H1 (cell line): ENCODE measurements around the gene PARD6B.

Experiments used
- BACH1 ChIP-seq: IDR thresholded peaks from 2 replicates; pipeline ENCODE4 v1.6.1; 2012; ENCODE audit warnings: low read length, improper control_type of control experiment
- CBX5 ChIP-seq: fragments of 300-800, 300-1000 bp; sonication (generic); IDR thresholded peaks from 2 replicates; pipeline ENCODE4 v1.7.1; 2016; ENCODE audit warnings: antibody characterized with exemption, low read length, low read depth
- CHD2 ChIP-seq: IDR thresholded peaks from 2 replicates; pipeline ENCODE4 v1.6.1; 2012; ENCODE audit warnings: low read length, improper control_type of control experiment
- EGR1 ChIP-seq: IDR thresholded peaks from 2 replicates; pipeline ENCODE4 v1.6.1; 2011; ENCODE audit warnings: low read depth, low read length, borderline replicate concordance
- KDM5A ChIP-seq: fragments of 200-600 bp; IDR thresholded peaks from 2 replicates; pipeline ENCODE4 v1.7.1; 2012; ENCODE audit warnings: mild to moderate bottlenecking, low read length, inconsistent platforms, mixed read lengths
- POLR2A ChIP-seq, 2 experiments: IDR thresholded peaks; 1 replicate in 1 of 2; 2 replicates in 1 of 2; pipeline ENCODE4 v1.6.1; 2011; ENCODE audit warnings: low read depth in 2 of 2, low read length in 2 of 2, mild to moderate bottlenecking in 2 of 2; ENCODE audit errors: control extremely low read depth in 1 of 2
- POLR2AphosphoS5 ChIP-seq: IDR thresholded peaks from 2 replicates; pipeline ENCODE4 v1.6.1; 2011; ENCODE audit warnings: low read depth, low read length
- TF ChIP-seq, protein P1 (sequence below), 3 experiments: IDR thresholded peaks; 1 replicate in 2 of 3; 2 replicates in 1 of 3; pipeline versions ENCODE4 v1.5.1 to v1.6.1; 2011; ENCODE audit warnings: low read length in 3 of 3, mild to moderate bottlenecking in 3 of 3, inconsistent platforms in 2 of 3, low read depth in 1 of 3, moderate library complexity in 1 of 3; ENCODE audit not compliant: insufficient read depth in 1 of 3; ENCODE audit errors: control extremely low read depth in 1 of 3
- TF ChIP-seq, protein P2 (sequence below): IDR thresholded peaks from 2 replicates; pipeline ENCODE4 v1.6.1; 2012; ENCODE audit warnings: inconsistent platforms

DNA sequence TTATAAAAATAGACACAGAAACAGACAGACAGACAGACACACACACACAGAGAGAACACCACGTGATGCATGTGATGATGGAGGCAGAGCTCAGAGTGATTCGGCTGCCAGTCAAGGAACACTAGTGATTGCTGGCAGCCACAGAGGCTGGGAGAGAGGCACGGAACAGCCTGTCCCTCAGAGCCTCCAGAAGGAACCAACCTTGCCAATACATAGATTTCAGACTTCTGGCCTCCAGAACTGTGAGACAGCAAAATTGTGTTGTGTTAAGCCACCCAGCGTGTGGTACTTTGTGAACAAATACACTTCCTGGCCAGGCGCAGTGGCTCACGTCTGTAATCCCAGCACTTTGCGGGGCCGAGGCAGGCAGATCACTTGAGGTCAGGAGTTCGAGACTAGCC is 9.5 kb upstream of the PARD6B start:
- TF ChIP-seq, protein P1, sequence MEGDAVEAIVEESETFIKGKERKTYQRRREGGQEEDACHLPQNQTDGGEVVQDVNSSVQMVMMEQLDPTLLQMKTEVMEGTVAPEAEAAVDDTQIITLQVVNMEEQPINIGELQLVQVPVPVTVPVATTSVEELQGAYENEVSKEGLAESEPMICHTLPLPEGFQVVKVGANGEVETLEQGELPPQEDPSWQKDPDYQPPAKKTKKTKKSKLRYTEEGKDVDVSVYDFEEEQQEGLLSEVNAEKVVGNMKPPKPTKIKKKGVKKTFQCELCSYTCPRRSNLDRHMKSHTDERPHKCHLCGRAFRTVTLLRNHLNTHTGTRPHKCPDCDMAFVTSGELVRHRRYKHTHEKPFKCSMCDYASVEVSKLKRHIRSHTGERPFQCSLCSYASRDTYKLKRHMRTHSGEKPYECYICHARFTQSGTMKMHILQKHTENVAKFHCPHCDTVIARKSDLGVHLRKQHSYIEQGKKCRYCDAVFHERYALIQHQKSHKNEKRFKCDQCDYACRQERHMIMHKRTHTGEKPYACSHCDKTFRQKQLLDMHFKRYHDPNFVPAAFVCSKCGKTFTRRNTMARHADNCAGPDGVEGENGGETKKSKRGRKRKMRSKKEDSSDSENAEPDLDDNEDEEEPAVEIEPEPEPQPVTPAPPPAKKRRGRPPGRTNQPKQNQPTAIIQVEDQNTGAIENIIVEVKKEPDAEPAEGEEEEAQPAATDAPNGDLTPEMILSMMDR (IDR thresholded peaks at IDR 0.05; ENCODE audit: control extremely low read depth in 1 of 3, insufficient read depth in 1 of 3, low read depth in 1 of 3, low read length in 3 of 3), result no peak
- TF ChIP-seq BACH1, result no peak
- no peak for TF ChIP-seq CBX5
- no peak for TF ChIP-seq KDM5A
- no peak for TF ChIP-seq EGR1
- TF ChIP-seq, protein P2, sequence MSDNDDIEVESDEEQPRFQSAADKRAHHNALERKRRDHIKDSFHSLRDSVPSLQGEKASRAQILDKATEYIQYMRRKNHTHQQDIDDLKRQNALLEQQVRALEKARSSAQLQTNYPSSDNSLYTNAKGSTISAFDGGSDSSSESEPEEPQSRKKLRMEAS, result no peak
- TF ChIP-seq POLR2A (IDR thresholded peaks at IDR 0.05; ENCODE audit: control extremely low read depth in 1 of 2, low read depth in 2 of 2, low read length in 2 of 2), result no peak
- TF ChIP-seq POLR2AphosphoS5, result no peak
- no peak for TF ChIP-seq CHD2
